Kidney glomerular epithelial cell (primary cell): ENCODE measurements around the gene ACAP2.
"Not testable (repeated sequence)": the region's sequence is repeated elsewhere in the genome, so short reads cannot be mapped to it uniquely, and the experiment has no call there.

Experiments used
- DNase-seq: peaks from one replicate; lab custom pipeline; 2025; lab: John Stamatoyannopoulos, UW

ACAP2 gene

DNA sequence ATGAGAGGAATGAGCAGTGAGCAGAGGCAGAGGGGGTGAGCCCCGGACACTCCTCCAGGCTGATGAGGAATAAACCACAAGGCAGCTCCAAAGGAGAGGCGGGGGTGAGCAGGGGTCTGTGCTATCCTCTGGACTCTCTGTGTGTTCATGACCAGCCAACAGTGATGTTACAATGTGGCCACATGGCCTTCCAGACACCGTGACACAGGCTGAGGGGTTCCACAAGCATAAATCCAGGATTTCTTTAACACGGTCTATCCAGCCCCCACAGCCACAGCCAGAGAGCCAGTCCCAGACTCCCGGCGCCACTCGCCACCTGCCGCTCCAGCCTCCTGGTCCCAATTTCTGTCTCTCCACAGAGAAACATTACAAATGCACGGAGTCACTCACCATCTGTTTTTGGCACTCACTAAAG lies 196.2 kb downstream of the ACAP2 start:
- DNase-seq = no peak

DNA sequence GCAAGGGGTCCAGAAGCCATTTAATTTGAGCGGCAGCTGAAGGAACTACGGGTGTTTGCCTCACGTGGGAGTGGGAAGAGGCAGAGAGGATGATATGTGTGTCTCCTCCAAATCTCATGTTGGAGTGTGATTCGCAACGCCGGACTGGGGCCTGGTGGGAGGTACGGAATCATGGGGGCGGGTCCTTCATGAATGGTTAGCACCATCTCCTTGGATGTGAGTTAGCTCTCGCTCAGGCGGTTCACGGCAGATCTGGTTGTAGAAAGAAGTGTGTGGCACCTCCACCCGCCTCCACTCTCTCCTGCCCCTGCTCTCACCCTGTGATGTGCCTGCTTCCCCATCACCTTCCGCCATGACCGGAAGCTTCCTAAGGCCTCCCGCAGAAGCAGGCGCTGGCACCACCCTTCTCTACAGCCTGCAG lies 197.3 kb downstream of the ACAP2 start:
- no peak for DNase-seq

DNA sequence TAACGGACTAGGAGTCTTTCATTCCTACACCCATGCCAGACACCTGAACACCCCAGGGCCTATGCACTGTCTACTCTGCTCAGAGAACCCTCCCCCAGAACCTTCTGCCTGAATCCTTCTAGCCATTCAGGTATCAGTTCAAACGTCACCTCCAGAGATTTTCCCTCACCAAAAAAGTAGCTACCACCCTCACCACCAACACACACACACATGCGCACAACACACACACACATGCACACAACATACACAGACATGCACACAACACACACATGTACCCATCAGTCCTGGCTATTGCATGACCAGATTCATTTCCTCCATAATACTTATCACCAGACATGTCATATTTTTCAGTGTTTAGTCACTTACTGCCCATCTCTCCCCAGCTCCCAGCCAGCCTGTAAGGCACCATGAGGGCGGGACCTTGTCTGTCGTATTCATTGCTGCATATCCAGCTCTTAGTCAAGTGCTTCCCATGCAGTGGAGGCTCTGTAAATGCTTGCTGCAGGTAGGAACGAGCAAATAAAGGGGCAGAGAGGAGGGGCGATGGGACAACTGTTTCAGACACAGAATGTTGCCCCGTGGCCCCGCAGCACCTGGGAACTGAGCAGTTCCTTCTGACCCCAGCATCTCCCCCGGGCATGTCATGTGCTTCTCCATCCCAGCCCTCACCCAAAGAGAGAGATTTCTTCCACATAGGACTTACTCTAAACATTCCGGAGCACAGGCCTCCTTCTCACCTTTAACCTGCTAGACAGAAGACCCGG lies 201.0 kb downstream of the ACAP2 start:
- no peak for DNase-seq

DNA sequence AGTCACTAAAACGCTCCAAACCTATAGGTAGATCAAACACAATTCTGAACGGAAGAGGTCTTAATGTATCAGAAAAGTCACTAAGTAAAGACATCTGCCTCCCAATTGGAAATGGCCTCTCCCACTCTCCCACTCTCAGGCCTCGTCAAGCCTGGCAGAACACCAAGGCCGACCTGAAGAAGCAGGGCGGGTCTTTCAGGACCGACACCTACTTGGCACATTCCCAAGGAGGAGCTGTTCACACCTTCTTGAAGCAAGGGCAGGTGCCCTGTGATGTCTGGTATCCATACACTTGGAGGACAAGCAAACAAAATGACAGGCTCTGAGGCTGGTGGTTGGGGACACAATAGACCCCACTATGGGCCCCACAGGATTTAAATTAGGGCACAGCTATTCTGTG lies 201.9 kb downstream of the ACAP2 start:
- DNase-seq = no peak

DNA sequence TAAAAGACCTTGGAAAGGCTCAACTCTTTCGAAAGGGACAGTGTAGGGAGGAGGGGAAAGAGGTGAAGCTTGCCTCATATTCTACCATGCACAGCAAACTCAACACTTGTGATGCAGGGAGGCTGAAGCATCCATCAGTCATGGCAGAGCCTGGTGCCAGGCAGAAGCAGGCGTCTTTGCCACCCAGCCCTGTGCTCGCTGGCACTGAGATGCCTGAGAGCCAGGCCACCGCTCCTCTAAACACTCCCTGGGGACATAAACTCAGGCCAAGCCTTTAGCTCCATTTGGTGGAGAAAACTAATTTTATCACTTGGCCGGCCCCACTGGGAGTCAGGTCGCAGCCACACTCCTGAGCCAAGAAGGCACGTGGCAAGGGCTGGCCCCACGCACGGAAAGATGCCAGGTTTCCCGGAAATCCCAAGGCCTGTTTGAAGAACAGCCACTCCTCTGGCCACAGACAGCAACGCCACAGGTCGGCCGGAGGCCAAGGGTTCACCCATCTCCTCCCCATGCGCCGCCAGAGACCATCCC lies 202.6 kb downstream of the ACAP2 start:
- no peak for DNase-seq

DNA sequence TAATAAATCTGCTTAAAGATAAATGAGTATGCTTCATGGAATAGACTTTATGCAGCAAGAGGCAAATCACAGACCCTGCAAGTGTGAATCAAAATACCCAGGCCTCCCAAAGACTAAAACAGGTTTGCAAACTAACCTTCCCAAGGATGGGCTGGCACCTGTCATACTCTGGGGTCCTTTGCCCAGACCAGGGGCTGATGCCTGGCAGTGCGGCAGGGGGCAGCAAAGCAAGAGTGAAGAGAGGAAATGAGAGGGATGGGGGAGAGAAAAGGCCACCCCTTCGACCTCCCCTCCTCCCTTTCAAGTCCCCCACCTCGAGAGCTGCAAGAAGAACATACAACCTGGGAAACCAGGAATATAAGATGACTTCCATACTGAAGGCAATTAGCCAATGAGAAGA lies 203.7 kb downstream of the ACAP2 start:
- no peak for DNase-seq

DNA sequence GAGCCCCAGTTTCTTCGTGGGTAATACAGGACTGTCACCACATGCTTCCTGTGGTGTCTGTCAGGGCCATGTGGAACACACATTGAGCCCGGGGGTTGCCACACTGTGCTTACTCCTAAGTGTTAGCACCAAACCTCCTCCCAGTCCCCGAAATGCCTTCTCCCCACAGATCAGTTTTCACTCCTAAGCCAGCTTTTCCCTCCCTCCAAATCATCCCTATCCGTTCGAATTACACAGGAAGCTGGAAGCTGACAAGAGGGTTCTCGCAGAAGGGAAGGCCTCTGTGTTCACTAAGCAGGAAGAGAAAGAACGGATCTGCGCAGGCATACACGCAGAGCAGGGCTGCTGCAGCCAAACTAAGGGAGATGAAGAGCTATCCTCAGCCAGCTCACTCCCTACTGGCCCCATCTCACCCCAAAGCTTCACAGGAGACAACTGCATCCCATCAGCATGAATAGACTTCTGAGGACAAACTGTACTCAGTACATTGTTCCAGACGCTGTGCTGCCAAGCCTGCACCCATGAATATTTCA lies 204.2 kb downstream of the ACAP2 start:
- no peak for DNase-seq

DNA sequence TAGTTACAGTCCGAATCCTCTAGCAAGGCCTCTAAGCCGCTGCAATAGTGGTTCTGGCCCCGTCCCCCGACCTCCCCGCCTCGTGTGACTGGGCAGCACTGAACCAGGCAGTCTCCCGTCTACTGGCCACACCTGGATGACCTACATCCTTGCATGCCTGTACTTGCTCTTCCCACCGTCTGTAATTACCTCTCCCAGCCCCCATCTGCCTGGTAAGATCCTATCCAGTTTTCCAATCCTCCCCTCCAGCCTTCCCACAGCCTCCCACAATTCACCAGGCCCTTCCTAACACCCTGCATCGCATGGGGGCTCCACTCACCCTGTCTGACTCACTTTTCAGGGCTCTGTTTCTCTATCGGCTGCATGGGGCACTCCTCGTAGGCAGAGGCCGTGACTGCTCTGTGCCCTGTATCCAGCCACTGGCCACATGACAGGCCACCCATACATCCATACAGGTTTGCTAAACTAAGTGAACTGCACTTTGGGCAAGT lies 204.7 kb downstream of the ACAP2 start:
- no peak for DNase-seq

DNA sequence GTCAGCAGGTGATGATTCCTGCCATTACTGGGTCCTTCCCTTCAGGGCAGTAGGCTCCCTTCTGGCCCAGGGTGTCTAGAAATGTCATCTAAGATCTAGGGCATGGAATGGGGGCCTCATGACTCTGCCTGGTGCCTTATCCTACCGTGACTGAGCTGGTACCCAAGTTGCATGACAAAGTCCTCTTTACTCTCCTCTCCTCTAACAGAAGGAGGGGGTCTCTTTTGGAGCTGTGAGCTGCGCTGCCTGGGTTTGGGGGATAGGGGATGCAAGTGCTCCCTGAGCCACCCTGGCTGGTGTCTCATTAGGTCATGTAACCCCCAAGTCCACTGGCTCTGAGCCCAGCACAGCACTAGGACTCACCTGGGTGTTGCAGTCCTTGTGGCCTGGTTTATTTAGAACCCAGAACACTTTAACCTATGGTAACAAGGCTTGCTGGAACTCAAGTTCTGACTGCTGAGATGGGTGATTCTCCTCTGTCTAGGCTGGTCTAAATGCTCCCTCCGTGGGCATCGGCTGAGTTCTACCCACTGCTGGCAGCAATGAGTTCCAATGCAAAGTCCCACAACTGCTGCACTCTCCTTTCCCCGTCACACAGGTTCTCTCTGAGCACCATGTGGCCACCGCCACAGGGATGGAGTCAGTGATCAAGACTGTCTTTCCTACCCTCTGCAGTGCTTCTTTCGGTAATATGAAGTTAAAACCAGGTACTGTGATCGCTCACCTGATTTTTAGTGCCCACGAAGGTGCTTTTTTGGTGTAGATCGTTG lies 205.8 kb downstream of the ACAP2 start:
- DNase-seq = no peak

DNA sequence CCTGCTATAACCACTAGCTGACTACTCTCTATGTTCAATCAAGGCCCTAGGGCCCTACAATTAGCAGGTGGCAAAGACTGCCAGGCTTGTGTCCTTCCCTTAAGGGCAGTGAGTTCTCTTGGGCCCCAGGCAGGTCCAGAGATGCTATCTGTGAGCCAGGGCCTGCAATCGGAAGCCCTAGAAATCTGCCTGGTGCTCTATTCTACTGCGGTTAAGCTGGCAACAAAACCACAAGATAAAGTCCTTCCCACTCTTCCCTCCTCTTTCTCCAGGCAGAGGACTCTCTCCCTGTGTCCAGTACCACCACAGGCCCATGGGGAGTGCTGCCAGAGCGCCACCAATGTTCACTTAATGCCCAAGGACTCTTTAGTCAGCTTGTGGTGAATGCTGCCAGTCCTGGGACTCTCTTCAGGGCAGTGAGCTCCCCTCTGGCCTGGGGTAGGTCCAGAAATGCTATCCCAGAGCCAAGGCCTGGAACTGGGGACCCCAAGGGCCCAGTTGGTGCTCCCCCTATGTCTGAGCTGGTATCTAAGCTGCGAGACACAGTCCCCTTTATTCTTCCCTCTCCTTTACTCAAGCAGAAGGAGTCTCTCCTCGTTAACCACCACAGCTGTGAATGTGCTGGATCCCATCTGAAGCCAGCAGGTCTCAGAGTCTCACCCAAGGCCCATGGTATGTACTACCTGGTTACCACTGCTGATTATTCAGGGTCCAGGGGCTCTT lies 206.6 kb downstream of the ACAP2 start:
- no peak for DNase-seq

DNA sequence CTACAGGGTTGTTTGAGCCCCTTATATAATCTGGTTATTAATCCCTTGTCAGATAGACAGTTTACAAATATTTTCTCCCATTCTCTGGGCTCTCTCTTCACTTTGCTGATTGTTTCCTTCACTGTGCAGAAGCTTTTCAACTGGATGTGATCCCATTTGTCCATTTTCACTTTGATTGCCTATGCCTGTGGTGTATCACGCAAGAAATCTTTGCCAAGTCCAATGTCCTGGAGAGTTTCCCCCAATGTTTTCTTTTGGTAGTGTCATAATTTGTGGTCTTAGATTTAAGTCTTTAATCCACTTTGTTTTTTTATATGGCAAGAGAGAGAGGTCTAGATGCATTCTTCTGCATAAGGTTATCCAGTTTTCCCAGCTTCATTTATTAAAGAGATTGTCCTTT lies 212.6 kb downstream of the ACAP2 start:
- DNase-seq = no peak

DNA sequence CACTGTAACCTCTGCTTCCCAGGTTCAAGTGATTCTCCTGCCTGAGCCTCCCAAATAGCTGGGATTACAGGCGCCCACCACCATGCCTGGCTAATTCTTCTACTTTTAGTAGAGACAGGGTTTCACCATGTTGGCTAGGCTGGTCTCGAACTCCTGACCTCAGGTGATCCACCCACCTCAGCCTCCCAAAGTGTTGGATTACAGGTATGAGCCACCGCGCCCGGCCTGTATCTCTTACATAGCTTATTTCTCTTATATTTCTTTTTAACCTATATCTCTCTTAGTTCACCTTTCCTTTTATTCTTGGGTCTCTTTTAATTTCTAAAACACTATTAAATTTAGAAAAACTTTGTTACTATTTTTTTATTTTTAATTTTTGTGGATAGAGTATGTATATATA lies 213.9 kb downstream of the ACAP2 start:
- DNase-seq = not testable (repeated sequence)

DNA sequence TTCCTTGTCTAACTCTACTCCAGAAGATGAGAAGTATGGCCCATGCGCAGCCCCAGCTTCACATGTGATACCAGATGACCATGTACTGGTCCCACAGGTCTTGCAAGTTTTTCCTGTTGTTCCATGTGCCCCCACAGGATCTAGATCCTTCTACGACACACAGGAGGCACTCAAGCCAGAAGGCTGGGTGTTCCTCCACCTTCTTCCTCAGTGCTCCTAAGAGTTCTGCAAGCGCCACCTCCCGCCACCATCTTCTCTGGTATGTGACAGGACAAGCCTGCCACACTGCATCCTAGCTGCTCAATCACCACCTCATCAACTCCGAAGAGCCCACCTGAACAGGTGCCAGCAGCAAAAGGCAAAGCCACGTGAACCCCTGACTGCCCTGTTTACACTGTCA lies 214.9 kb downstream of the ACAP2 start:
- no peak for DNase-seq

DNA sequence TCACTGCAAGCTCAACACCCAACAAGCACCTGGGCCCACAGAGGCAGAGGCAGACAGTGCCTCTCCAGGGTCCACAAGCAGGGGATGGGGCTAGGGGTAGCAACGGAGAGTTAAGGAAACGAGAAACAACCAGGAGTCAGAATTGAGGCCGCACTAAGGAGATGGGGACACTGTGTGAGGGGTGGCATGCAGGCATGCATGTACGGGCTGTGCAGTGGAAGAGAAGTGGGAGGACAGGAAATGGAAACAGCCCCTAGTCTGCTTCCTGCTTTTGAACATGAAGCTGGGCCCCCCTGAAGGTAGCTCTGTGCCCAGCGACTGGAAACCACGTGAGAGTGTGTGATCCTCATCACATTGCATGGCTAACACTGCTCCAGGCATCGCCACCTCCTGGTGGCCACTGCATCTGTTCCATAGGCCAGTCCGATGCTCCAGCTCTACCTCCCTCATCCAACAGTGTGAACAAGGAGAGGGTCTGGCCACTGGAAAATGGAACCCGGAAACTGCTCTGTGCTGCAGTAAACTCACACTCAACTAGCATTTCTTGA lies 215.8 kb downstream of the ACAP2 start:
- DNase-seq = no peak

DNA sequence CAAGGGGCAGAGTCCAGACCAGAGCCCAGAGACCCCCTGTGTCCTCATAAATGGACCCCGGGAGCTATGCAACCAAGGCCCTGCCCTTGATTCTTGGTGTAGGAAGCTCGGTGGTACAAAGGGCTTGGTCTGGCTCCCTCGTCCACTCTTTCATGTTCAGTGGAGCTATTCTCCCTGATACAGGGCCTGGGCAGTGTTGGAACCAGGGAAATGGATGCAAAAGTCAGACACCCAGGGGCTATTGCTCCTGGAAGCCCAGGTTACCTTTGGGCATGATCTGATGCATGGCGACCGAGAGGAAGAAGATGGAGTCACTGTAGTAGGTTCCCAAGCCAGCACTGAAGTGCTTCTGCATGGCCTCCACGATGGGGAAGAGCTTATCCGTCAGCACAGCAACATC lies 216.4 kb downstream of the ACAP2 start:
- no peak for DNase-seq

DNA sequence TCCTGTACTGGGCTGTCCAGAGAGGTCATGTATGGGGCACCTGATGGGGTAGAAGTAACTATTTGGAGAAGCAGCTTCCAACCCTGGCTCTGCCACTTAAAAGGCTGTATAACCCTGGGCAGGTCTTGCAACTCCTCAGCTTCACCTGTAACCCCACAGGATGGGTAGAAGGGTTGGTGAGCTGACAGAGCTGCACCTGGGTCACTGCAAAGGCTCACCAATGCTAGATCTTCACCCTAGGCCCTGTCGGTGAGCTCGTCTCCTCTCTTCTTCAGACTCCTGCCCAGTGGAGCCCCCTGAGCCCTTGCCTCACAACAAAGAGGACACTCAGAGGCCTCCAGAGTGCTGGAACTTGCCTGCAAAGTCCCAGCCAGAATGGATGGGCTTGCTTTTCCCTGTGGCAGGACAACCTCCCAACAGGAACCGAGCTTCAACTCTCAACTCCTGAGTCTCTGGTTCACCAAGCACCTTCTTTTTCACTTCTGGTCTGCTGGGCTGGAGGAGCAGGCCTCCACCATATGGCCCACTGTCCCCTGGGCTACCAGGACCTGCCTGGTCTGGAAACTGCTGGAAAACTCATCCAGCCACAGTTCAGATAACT lies 217.7 kb downstream of the ACAP2 start:
- no peak for DNase-seq
